ENCODE results near the gene FOXC2.

Gene FOXC2

DNA sequence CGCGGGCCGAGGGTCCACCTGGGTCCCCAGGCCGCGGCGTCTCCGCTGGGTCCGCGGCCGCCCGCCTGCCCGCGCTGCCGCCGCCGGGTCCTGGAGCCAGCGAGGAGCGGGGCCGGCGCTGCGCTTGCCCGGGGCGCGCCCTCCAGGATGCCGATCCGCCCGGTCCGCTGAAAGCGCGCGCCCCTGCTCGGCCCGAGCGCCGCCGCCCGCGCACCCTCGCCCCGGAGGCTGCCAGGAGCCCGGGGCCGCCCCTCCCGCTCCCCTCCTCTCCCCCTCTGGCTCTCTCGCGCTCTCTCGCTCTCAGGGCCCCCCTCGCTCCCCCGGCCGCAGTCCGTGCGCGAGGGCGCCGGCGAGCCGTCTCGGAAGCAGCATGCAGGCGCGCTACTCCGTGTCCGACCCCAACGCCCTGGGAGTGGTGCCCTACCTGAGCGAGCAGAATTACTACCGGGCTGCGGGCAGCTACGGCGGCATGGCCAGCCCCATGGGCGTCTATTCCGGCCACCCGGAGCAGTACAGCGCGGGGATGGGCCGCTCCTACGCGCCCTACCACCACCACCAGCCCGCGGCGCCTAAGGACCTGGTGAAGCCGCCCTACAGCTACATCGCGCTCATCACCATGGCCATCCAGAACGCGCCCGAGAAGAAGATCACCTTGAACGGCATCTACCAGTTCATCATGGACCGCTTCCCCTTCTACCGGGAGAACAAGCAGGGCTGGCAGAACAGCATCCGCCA lies 504 bp downstream of the FOXC2 start:
- TF ChIP-seq, protein P1, sequence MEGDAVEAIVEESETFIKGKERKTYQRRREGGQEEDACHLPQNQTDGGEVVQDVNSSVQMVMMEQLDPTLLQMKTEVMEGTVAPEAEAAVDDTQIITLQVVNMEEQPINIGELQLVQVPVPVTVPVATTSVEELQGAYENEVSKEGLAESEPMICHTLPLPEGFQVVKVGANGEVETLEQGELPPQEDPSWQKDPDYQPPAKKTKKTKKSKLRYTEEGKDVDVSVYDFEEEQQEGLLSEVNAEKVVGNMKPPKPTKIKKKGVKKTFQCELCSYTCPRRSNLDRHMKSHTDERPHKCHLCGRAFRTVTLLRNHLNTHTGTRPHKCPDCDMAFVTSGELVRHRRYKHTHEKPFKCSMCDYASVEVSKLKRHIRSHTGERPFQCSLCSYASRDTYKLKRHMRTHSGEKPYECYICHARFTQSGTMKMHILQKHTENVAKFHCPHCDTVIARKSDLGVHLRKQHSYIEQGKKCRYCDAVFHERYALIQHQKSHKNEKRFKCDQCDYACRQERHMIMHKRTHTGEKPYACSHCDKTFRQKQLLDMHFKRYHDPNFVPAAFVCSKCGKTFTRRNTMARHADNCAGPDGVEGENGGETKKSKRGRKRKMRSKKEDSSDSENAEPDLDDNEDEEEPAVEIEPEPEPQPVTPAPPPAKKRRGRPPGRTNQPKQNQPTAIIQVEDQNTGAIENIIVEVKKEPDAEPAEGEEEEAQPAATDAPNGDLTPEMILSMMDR (IDR thresholded peaks at IDR 0.05; ENCODE audit: low read depth, low read length, missing control alignments), result no peak
- Histone ChIP-seq H3K4me3 (ENCODE audit: low read depth, low read length) (peak overlapping the region; percentile 93), H3K27ac (peak overlapping the region; percentile 79), H3K36me3 (replicated peaks) (peaks cover 47% of the 10 kb centered on the region), H3K27me3 (replicated peaks) (no peaks in the 10 kb centered on the region)
- in situ Hi-C loops (cut with HindIII; ENCODE audit: low pct_ligation_motif_present, low sequenced_read_pairs), result loop anchor here (25.0 kb wide), 1 partner anchor 720 kb away; no protein-coding TSS in a partner anchor
- peak; percentile 68 for DNase-seq

DNA sequence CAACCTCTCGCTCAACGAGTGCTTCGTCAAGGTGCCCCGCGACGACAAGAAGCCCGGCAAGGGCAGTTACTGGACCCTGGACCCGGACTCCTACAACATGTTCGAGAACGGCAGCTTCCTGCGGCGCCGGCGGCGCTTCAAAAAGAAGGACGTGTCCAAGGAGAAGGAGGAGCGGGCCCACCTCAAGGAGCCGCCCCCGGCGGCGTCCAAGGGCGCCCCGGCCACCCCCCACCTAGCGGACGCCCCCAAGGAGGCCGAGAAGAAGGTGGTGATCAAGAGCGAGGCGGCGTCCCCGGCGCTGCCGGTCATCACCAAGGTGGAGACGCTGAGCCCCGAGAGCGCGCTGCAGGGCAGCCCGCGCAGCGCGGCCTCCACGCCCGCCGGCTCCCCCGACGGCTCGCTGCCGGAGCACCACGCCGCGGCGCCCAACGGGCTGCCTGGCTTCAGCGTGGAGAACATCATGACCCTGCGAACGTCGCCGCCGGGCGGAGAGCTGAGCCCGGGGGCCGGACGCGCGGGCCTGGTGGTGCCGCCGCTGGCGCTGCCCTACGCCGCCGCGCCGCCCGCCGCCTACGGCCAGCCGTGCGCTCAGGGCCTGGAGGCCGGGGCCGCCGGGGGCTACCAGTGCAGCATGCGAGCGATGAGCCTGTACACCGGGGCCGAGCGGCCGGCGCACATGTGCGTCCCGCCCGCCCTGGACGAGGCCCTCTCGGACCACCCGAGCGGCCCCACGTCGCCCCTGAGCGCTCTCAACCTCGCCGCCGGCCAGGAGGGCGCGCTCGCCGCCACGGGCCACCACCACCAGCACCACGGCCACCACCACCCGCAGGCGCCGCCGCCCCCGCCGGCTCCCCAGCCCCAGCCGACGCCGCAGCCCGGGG lies 1.3 kb downstream of the FOXC2 start:
- Histone ChIP-seq H3K4me3 (ENCODE audit: low read depth, low read length) (peak overlapping the region; percentile 93), H3K27me3 (replicated peaks) (no peaks in the 10 kb centered on the region), H3K27ac (peak overlapping the region; percentile 79), H3K36me3 (replicated peaks) (peaks cover 55% of the 10 kb centered on the region)
- in situ Hi-C loops (cut with HindIII; ENCODE audit: low pct_ligation_motif_present, low sequenced_read_pairs), result loop anchor here (25.0 kb wide), 1 partner anchor 719 kb away; no protein-coding TSS in a partner anchor
- TF ChIP-seq, protein P1 (IDR thresholded peaks at IDR 0.05; ENCODE audit: low read depth, low read length, missing control alignments), result no peak
- no peak for DNase-seq

DNA sequence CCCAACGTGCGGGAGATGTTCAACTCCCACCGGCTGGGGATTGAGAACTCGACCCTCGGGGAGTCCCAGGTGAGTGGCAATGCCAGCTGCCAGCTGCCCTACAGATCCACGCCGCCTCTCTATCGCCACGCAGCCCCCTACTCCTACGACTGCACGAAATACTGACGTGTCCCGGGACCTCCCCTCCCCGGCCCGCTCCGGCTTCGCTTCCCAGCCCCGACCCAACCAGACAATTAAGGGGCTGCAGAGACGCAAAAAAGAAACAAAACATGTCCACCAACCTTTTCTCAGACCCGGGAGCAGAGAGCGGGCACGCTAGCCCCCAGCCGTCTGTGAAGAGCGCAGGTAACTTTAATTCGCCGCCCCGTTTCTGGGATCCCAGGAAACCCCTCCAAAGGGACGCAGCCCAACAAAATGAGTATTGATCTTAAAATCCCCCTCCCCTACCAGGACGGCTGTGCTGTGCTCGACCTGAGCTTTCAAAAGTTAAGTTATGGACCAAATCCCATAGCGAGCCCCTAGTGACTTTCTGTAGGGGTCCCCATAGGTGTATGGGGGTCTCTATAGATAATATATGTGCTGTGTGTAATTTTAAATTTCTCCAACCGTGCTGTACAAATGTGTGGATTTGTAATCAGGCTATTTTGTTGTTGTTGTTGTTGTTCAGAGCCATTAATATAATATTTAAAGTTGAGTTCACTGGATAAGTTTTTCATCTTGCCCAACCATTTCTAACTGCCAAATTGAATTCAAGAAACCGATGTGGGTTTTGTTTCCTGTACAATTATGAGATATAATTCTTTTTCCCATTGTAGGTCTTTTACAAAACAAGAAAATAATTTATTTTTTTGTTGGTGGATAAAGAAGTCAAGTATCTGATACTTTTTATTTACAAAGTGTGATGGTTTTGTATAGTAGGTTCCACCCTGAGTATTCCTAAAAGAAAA lies 2.3 kb downstream of the FOXC2 start:
- peak overlapping the region; percentile 79 for H3K27ac ChIP-seq
- peak overlapping the region; percentile 93 for H3K4me3 ChIP-seq (ENCODE audit: low read depth, low read length)
- TF ChIP-seq, protein P1 (IDR thresholded peaks at IDR 0.05; ENCODE audit: low read depth, low read length, missing control alignments), result peak; percentile 0
- H3K36me3 ChIP-seq (replicated peaks), result peaks cover 63% of the 10 kb centered on the region
- in situ Hi-C loops (cut with HindIII; ENCODE audit: low pct_ligation_motif_present, low sequenced_read_pairs), result loop anchor here (25.0 kb wide), 1 partner anchor 718 kb away; no protein-coding TSS in a partner anchor
- DNase-seq, result no peak
- H3K27me3 ChIP-seq (replicated peaks), result no peaks in the 10 kb centered on the region

DNA sequence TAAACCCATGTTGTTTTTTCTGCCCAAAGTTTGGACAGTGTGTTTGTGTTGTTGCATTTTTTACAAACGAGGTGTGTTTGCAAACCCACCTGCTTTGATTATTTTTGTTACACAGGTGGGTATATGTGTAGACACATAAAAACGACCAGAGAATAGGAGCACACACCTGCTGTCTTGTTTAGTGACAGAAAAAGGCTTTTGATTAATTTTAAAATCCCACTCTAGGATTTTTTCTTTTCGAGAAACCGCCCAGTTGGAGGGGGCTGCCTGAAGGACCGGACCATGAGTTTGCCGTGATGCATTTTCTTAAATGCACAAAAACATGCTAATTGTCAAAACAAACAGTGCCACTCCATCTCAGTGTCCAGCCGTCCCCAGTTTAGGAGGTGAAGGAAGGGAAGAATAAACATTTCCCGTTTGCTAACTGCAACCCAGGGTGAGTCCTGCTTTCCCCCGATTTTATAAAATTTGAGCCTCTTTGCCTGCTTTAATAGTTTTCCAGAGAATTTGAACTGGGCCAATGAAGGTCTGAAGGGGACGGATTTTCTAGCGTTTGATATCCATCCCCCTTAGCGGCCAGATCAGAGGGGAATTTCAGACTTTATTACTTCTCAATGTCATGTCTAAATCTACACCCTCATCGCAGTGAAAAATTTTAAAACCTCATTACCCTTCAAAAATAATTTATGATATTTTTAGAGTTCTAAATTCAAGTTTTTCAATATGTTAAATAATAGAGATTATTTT lies 3.2 kb downstream of the FOXC2 start:
- in situ Hi-C loops (cut with HindIII; ENCODE audit: low pct_ligation_motif_present, low sequenced_read_pairs), result loop anchor here (5.0 to 25.0 kb wide), 2 partner anchors 492 to 717 kb away; no protein-coding TSS in a partner anchor
- Histone ChIP-seq H3K27ac (peak overlapping the region; percentile 79), H3K4me3 (ENCODE audit: low read depth, low read length) (peak overlapping the region; percentile 93), H3K27me3 (replicated peaks) (no peaks in the 10 kb centered on the region), H3K36me3 (replicated peaks) (peaks cover 66% of the 10 kb centered on the region)
- TF ChIP-seq, protein P1 (IDR thresholded peaks at IDR 0.05; ENCODE audit: low read depth, low read length, missing control alignments), result no peak
- no peak for DNase-seq
